ENCODE measurements around the gene PDIA5.

Gene PDIA5

DNA sequence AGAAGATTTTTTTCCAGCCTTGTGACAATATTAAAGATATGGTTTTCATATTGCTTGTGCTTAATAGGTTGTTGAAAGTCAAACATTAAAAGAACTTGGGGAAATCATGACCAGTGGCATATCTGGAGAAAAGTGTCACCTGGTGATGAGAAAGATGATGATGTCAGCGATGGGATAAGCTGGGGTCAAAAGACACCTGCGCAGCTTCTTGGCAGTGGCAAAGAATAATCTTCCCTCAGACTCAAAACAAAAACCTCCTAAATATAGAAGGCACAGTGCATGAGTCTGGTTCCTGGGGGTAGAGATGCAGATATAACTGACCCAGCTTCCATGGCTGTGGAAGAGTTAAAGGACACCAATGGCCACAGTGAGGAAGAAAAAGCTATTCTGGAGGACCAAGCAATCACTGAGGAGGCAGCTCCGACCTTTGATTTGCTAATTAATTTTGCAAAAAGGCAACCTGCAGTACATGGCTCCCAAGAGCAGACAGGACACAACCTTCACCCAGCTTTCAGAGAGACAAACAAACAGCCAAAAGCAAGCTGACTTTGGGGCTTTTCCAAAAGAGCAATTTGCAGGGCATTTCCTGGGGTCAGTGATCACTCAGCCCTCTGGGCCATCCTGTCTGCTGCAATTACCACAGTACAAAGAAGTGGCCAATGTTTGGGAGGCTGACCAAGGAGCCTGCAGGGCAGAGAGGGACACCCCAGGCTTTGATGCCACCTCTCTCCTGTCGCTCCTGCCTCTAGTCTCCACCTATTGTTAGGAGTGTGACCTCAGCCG is 21.7 kb upstream of the PDIA5 start:
- no peak for DNase-seq

DNA sequence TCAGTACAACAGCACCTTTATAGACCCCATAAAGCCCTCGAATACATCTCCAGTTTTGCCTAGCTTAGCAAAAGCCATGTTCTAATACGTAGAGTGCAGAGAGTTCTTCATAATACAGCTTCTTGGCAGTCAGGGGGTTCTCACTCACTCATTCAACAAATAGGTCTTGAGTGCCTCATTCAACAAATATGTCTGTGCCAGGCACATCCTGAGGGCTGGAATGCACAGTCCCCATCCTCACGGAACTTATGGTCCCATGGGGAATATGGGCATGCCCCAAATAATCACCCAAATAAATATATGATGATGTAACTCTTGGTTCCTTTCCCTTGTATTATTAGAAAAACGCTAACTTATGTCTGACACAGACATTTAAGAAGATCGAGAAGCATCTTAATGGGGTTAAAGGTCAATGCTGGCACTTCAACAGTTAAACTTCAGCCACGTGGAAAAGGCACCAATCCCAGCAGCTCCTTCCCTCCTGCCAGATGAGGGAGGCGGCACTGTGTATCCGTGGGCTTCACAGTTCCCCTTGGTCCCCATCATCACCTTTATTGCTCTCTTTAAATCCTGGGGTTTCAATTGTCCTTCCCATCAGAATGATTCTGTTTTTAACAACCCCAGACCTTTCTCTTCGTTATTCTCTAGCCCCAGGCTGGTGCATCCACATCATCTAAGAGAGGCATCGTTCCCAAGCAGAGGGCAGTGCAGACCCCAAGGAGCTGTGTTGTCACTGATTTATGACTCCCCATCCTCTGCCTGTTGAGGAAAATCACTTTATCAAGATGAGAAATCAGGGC is 20.4 kb upstream of the PDIA5 start:
- DNase-seq, result no peak

GRCh38 chr3:123047062-123047319 is 19.8 kb upstream of the PDIA5 start:
- DNase-seq, result no peak

- DNase-seq, result no peak
Measured at GRCh38 chr3:123048480-123049237, 18.2 kb upstream of the PDIA5 start.

DNA sequence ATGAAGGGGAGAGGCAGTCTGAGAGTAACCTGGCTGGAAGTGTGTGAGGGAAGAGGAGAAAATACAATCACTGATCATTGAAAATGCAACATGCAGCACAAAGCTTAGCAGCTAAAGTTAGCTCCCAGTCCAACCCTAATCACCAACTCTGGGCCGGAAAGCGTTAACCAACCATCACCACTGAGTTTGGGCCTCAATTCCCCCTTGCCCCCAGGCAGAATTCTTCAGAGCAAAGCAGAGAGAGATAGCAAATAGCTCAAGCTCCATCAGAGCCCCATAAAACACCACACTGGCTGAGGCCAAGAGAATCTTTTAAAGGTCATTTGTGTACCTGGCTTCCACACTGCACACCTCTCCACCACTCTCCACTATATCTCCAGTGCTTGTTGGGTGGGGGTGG is 16.2 kb upstream of the PDIA5 start:
- no peak for DNase-seq

GRCh38 chr3:123053107-123053506 is 13.7 kb upstream of the PDIA5 start:
- DNase-seq, result no peak

- DNase-seq, result no peak
Measured at GRCh38 chr3:123054109-123054778, 12.6 kb upstream of the PDIA5 start.

- DNase-seq, result no peak
Measured at GRCh38 chr3:123054931-123055330, 11.9 kb upstream of the PDIA5 start.

- DNase-seq, result no peak
Measured at GRCh38 chr3:123055352-123055751, 11.5 kb upstream of the PDIA5 start.

DNA sequence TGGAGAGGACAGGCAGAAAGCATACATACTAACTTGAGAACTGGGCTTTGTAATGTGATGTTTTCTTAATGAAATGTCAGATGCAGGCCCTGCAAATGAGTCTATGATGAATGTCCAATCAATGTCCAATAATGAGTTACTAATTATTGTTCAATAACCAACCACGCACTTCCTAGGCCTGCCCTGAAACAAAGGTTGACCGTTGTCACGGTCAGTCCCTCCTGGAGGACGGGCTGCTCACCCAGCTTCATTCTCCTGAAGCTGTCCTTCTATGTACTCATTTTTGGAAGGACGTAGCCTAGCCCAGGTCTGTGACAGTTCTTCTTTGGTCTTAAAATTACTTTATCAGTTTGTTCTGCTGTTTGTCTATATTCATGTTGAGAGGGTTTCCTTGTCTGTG is 8.3 kb upstream of the PDIA5 start:
- DNase-seq, result no peak

DNA sequence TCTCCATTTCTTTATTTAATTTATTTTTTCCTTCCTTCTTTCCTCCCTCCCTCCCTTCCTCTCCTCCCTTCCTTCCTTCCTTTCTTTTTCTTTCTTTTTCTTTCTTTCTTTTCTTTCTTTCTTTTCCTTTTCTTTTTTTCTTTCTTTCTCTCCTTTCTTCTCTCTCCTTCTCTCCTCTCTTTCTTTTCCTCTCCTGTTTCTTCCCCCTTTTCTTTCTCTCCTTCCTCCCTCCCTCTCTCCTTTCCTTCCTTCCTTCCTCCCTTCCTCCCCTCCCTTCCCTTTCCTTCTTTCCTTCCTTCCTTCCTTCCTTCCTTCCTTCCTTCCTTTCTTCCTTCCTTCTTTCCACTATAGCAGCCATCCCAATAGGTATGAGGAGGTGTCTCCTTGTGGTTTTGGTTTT is 6.8 kb upstream of the PDIA5 start:
- no peak for DNase-seq

DNA sequence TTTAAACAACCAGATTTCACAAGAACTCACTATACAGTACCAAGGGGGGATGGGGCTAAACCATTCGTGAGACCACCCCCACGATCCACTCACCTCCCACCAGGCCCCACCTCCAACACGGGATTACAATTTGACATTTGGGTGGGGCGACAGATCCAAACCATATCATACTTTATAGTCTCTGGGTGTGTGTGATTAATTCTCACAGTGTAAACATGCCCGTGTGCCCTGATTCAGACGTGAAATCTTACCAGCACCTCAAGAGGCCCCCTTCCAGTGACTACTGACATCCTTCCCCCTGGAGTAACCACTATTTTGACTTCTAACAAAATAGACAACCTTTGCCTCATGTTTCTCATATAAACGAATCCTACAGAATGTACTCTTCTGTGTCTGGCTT is 5.0 kb upstream of the PDIA5 start:
- no peak for DNase-seq

GRCh38 chr3:123063034-123063433 is 3.8 kb upstream of the PDIA5 start:
- DNase-seq, result no peak

- DNase-seq, result no peak
Measured at GRCh38 chr3:123064506-123064905, 2.3 kb upstream of the PDIA5 start.

- no peak for DNase-seq
Measured at GRCh38 chr3:123064914-123065313, 1.9 kb upstream of the PDIA5 start.

DNA sequence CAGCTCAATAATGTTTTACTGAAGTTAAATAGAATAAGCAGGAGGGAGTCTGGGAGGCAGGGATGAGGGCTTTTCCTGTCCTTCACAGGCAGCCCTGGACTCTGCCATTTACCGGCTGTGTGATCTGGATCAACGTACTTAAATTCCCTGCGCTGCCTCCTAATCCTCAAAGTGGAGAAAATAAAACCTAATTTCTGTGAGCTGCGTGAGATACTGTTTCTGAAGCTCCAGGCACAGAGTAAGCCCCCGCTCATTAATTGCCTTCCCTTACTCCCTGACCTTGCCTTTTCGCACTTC is 278 bp upstream of the PDIA5 start:
- no peak for DNase-seq

GRCh38 chr3:123067689-123068600 is 1.1 kb downstream of the PDIA5 start:
- peak; percentile 15 to 43 for DNase-seq

DNA sequence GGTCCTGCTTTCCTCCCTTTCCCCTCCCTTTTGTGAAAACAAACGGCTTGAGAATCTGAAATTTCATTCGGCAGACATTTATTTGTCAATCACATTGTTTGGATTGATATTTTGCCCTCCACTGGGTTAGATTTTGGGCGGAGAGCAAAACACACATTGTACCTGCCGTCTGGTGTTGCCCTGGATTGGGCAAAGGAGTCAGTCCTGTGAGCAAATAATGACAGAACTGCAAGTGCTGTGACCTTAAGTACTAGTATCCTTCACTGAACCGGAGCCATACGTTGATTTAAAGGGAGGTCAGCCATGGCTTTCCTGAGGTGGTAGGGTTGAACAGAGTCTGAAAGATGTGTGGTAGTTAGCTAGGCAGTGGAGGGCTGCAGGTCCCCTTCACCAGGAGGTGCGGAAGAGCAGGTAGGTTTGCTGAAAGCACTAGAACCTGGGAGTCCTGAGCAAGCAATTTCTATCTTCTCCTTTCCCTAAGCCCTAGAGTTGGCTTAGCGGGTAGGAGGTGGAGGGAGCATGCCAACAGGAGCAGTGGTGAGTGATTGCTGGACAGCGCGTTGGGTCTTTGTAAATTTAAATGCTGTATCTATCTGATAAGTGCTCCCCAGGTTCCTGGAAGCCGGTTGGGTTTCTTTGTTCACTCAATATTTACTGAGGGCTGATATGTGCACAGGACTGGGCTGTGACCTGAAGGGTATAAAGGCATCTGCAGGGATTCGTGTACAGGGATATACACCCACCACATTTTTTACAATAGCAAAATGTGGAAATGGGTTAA is 2.0 kb downstream of the PDIA5 start:
- DNase-seq, result no peak

DNA sequence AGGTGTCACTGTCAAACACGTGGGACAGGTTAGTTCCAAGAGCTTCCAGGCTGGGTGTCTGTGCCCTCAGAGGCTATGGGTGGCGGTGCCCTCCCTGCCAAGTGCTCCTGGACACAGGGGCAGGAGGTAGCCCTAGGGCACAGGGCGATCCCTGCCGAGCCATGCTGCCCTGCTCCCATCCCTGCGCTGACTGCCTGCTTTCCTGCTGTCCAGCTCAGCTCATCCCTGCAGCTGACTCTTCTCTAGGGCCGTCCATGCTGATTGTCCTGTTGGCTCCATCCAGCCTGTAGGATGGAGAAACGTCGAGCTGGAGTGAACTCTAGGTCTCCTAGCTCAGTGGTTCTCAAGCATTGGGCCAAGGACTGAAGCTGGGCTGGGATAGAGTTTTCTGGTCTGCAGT is 3.7 kb downstream of the PDIA5 start:
- DNase-seq, result no peak

- no peak for DNase-seq
Measured at GRCh38 chr3:123071146-123071545, 4.3 kb downstream of the PDIA5 start.

GRCh38 chr3:123071581-123071980 is 4.8 kb downstream of the PDIA5 start:
- no peak for DNase-seq

- no peak for DNase-seq
Measured at GRCh38 chr3:123072152-123072551, 5.3 kb downstream of the PDIA5 start.
